Fibroblast of villous mesenchyme (primary cell): ENCODE data around the gene RAD21L1. TPM values are rescaled to one million over a fixed set of nuclear protein-coding genes. Genes with fewer than 3 reads are reported as not detected.
A peak's percentile ranks its signal among the peaks of the same experiment; 100 is the strongest.
"Not testable (repeated sequence)": the region's sequence is repeated elsewhere in the genome, so short reads cannot be mapped to it uniquely, and the experiment has no call there.

ENCODE experiments used
- DNase-seq: peaks from one replicate; pipeline ENCODE4 v3.0.0-alpha.2; 2010; ENCODE audit warnings: low read depth
- H3K4me3 ChIP-seq: 2 replicates; pipeline ENCODE4 v1.5.1; 2011; ENCODE audit warnings: low read depth, mild to moderate bottlenecking, low read length
- total RNA-seq: library from RNA; depleted of rRNA; stranded (reverse); fragments of >200 nt; gene quantifications from 2 replicates; pipeline ENCODE4 v1.2.3, GENCODE V29; 2012
- TF ChIP-seq, protein P1 (sequence below): IDR thresholded peaks from 2 replicates; pipeline ENCODE4 v1.5.1; 2012; ENCODE audit warnings: low read depth, mild to moderate bottlenecking, low read length; ENCODE audit not compliant: insufficient read depth

The RAD21L1 gene
- total RNA-seq, 1 donor = not detected

DNA sequence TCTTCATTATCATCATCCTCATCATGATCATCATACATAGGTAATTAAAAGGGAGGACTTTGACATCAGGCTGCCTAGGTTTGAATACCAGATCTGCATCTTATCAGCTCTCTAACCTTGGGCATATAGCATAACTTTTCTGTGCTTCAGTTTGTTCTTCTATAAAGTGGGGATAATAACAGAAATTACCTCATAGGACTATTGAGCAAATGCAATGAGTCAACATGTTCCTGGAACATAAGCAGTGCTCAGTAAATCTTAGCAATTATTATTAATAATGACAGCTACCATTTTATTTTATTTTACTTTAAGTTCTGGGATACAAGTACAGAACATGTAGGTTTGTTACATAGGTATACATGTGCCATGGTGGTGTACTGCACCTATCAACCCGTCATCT lies 15.3 kb upstream of the RAD21L1 start:
- TF ChIP-seq, protein P1, sequence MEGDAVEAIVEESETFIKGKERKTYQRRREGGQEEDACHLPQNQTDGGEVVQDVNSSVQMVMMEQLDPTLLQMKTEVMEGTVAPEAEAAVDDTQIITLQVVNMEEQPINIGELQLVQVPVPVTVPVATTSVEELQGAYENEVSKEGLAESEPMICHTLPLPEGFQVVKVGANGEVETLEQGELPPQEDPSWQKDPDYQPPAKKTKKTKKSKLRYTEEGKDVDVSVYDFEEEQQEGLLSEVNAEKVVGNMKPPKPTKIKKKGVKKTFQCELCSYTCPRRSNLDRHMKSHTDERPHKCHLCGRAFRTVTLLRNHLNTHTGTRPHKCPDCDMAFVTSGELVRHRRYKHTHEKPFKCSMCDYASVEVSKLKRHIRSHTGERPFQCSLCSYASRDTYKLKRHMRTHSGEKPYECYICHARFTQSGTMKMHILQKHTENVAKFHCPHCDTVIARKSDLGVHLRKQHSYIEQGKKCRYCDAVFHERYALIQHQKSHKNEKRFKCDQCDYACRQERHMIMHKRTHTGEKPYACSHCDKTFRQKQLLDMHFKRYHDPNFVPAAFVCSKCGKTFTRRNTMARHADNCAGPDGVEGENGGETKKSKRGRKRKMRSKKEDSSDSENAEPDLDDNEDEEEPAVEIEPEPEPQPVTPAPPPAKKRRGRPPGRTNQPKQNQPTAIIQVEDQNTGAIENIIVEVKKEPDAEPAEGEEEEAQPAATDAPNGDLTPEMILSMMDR = no peak
- DNase-seq = peak; percentile 23
- H3K4me3 ChIP-seq = no peak overlapping the region

DNA sequence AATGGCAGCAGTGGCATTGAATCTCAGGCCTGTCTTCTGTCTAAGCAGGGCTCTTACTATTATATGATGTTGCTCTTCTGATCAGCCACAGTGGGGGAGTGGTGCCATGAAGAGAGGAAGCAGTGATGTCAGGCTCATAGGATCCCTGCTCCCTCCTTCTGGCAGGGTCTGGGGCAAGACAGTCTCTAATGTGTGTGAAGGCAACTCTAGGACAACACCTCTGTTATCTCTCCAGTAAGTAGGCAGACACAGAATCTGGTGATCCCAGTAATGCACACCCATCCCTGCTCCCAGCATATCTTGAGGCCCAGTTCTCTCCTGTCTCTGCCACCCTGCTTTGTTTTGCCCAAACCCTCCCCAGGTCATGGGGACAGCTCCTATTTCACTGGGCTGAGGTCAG lies 13.8 kb upstream of the RAD21L1 start:
- TF ChIP-seq, protein P1 = no peak
- H3K4me3 ChIP-seq = no peak overlapping the region
- no peak for DNase-seq

DNA sequence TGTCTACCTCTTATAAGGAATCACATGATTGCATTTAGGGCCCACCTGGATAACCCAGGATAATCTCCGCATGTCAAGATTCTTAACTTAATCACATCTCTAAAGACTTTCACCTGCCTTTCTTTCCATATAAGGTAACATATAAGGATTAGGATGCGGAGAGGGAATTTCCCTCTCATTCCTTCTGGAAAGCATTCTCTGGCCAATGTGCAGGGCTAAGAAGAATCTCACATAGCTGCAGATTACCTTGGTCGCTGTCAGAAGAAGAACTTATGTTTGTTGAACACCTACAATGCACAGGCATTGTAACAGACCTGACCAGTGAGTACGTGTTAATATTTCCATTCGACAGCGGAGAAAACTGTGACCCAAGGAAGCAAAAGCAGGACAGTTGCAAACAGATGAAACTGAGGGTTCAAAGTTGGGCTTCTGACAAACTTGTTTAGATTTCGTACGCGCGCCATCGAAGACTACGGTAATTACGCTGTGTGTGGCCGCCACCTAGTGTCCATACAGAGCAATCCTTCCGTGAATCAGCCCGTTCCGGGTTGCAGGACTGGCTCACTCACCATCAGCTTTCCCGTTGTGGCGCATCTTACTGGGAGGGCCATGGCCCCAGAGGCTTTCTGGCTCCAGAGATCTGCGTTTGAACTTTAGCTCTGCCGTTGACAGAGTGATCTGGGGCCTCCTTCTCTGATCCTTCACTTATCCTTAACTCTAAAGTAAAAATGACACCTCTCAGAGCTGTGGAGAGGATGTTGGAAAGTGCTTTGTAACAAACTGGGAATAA lies 13.0 kb upstream of the RAD21L1 start:
- DNase-seq = peak; percentile 77
- TF ChIP-seq, protein P1 = peak; percentile 76
- H3K4me3 ChIP-seq = no peak overlapping the region

DNA sequence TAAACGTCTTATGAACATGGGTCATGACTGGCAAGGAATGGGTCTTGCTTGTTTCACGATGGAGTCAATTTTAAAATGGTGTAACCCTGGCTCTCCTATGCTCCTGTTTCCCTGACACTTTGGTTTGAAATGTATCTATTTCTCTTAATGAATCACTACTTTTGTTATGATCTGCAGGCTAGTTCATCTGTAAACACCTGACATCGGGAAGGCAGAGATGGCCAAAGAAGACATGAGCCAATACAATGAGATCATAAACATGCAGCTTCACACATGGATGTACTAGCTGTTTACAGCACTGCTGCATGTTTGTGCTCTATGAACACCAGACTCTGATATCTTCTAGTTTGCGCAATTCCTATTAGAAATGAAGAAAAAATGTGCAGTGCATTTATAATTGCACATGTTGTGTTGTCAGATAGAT lies 11.0 kb upstream of the RAD21L1 start:
- H3K4me3 ChIP-seq = no peak overlapping the region
- TF ChIP-seq, protein P1 = no peak
- peak; percentile 48 for DNase-seq

DNA sequence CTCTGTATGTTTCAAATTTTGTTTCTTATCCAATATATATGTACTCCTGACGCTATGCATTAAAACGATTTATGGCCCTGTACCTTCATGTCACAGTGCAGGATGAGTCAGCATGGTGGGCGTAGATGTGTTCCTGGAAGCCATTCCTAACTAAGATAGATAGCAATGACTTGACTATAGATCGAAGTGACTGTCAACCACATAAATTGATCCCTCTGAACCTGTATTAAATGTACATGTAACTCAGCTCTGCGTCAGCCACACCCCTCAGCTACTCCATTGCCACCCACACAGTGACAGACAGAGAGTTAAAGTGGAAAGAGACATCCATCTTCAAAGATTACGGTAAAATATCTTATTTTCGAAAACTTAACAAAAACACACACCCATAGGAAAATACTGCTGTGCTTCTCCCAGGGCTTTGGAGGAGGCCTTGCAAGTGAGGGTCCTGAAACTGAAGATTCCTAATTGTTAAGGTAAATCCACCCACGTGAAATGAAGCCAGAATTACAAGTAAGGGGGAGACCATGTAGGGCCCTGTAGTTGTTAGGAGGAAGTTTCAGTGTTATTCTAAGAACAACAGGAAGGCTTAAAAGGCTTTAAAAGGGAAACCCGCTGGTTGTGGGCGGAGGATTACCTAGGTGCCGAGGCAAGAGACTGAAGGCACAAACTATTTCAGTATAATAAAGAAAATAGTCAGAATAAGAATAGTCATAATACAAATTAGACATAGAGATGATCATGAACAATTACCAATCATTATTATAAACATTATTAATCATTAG lies 10.3 kb upstream of the RAD21L1 start:
- DNase-seq = peak; percentile 18
- H3K4me3 ChIP-seq = no peak overlapping the region
- TF ChIP-seq, protein P1 = no peak

DNA sequence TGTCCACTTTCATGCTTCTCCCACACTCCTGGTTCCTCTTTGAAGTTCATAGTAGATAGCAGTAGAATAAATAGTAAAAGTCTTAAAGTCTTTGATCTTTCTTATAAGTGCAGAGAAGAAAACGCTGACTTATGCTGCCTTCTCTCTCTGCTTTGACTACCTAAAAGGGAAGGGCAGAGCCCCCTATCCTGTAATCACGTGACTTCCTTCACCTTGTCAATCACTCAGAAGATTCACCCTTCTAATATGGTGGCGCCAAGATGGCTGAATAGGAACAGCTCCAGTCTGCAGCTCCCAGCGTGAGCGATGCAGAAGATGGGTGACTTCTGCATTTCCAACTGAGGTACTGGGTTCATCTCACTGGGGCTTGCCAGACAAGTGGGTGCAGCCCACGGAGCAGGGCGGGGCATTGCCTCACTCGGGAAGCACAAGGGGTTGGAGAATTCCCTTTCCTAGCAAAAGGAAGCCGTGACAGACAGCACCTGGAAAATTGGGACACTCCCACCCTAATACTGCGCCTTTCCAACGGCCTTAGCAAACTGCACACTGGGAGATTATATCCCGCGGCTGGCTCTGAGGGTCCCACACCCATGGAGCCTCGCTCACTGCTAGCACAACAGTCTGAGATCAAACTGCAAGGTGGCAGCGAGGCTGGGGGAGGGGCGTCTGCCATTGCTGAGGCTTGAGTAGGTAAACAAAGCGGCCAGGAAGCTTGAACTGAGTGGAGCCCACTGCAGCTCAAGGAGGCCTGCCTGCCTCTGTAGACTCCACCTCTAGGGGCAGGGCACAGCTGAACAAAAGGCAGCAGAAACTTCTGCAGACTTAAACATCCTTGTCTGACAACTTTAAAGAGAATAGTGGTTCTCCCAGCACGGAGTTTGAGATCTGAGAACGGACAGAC lies 9.1 kb upstream of the RAD21L1 start:
- not testable (repeated sequence) for H3K4me3 ChIP-seq, DNase-seq

DNA sequence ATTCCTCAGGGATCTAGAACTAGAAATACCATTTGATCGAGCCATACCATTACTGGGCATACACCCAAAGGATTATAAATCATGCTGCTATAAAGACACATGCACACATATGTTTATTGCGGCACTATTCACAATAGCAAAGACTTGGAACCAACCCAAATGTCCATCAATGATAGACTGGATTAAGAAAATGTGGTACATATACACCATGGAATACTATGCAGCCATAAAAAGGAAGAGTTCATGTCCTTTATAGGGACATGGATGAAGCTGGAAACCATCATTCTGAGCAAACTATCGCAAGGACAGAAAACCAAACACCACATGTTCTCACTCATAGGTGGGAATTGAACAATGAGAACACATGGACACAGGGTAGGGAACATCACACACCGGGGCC lies 3.1 kb upstream of the RAD21L1 start:
- not testable (repeated sequence) for DNase-seq, H3K4me3 ChIP-seq
